Endothelial cell of umbilical vein (primary cell): ENCODE results near the gene RAB8A. TPM values are rescaled to one million over a fixed set of nuclear protein-coding genes. Genes with fewer than 3 reads are reported as not detected.
"Not testable (repeated sequence)": the region's sequence is repeated elsewhere in the genome, so short reads cannot be mapped to it uniquely, and the experiment has no call there.

Experiments
- BruUV-seq: library from RNA; stranded (reverse); fragments of 400-500 nt; replicated peaks from 2 replicates; lab custom pipeline; 2021; lab: Mats Ljungman, UMichigan
- CTCF ChIA-PET: fragments of 300-600, 350-600 bp; sonication (Branson Sonifier 250); formaldehyde crosslinking; loops from one replicate; lab custom pipeline; 2021; ENCODE audit warnings: antibody characterized with exemption, inconsistent platforms; lab: Charles Lee
- POLR2A ChIA-PET: fragments of 300-600, 350-600 bp; sonication (Branson Sonifier 250); formaldehyde crosslinking; loops from one replicate; lab custom pipeline; 2021; ENCODE audit warnings: antibody characterized with exemption, inconsistent platforms; lab: Charles Lee
- DNase-seq: peaks from one replicate; pipeline ENCODE4 v3.0.0-alpha.2; 2011; ENCODE audit warnings: low read depth, low spot score
- FAIRE-seq: peaks from 2 replicates; lab custom pipeline; 2011; peaks lifted over from hg19 to GRCh38; lab: Jason Lieb, UNC
- H2AFZ ChIP-seq: 2 replicates; pipeline ENCODE4 v1.6.0; 2012; ENCODE audit warnings: low read depth, low read length, control low read depth, inconsistent platforms
- H3K27ac ChIP-seq: 2 replicates; pipeline ENCODE4 v1.5.1; 2011; ENCODE audit warnings: low read depth, mild to moderate bottlenecking, control low read depth, low read length, moderate library complexity; ENCODE audit not compliant: insufficient read depth
- H3K27me3 ChIP-seq, 2 experiments: 2 replicates each; pipeline versions ENCODE4 v1.6.0 to v1.6.1; 2011; ENCODE audit warnings: low read length in 2 of 2, mixed read lengths in 1 of 2; ENCODE audit not compliant: control insufficient read depth in 2 of 2, insufficient read depth in 2 of 2
- H3K36me3 ChIP-seq, 2 experiments: 2 replicates in 1 of 2; 3 replicates in 1 of 2; pipeline ENCODE4 v1.5.1; 2011; ENCODE audit warnings: low read length in 2 of 2, mild to moderate bottlenecking in 1 of 2, moderate library complexity in 1 of 2; ENCODE audit not compliant: control insufficient read depth in 2 of 2, insufficient read depth in 2 of 2; ENCODE audit errors: extremely low read depth in 1 of 2
- H3K4me1 ChIP-seq: 3 replicates; pipeline ENCODE4 v1.5.1; 2011; ENCODE audit warnings: mild to moderate bottlenecking, low read length; ENCODE audit not compliant: control insufficient read depth, insufficient read depth; ENCODE audit errors: extremely low read depth
- H3K4me2 ChIP-seq: 2 replicates; pipeline ENCODE4 v1.6.1; 2011; ENCODE audit warnings: low read length, control low read depth, mixed read lengths; ENCODE audit not compliant: insufficient read depth
- H3K4me3 ChIP-seq, 3 experiments: fragments of 200-600 bp in 1 of 3; sonication (generic), shearing (Covaris generic) in 1 of 3; replicated peaks in 1 of 3; 2 replicates each; pipeline ENCODE4 v1.5.1; 2011 to 2016; ENCODE audit warnings: control low read depth in 3 of 3, low read length in 3 of 3, mild to moderate bottlenecking in 2 of 3, inconsistent platforms in 1 of 3, low read depth in 1 of 3, moderate library complexity in 1 of 3; ENCODE audit not compliant: insufficient read depth in 1 of 3
- H3K79me2 ChIP-seq: 2 replicates; pipeline ENCODE4 v1.6.0; 2012; ENCODE audit warnings: low read length, inconsistent platforms; ENCODE audit not compliant: control insufficient read depth, insufficient read depth
- H3K9ac ChIP-seq: replicated peaks from 2 replicates; pipeline ENCODE3; 2011; ENCODE audit warnings: low read length, control low read depth; ENCODE audit not compliant: insufficient read depth; ENCODE audit errors: extremely low read depth
- H3K9me1 ChIP-seq: replicated peaks from 3 replicates; pipeline ENCODE4 v1.6.0; 2011; ENCODE audit warnings: mild to moderate bottlenecking, low read length; ENCODE audit not compliant: control insufficient read depth, insufficient read depth; ENCODE audit errors: extremely low read depth
- H3K9me3 ChIP-seq: replicated peaks from 2 replicates; pipeline ENCODE4 v1.5.1; 2012; ENCODE audit warnings: low read length, inconsistent platforms; ENCODE audit not compliant: control insufficient read depth, insufficient read depth
- H4K20me1 ChIP-seq: replicated peaks from 2 replicates; pipeline ENCODE3; 2011; ENCODE audit warnings: mild to moderate bottlenecking, low read length; ENCODE audit not compliant: control insufficient read depth, insufficient read depth; ENCODE audit errors: extremely low read depth
- EZH2 ChIP-seq: IDR thresholded peaks from 2 replicates; pipeline ENCODE4 v1.6.1; 2012; ENCODE audit warnings: borderline replicate concordance, low read depth, mild to moderate bottlenecking, moderate library complexity, low read length, inconsistent platforms; ENCODE audit not compliant: severe bottlenecking
- FOS ChIP-seq: IDR thresholded peaks from 2 replicates; pipeline ENCODE4 v1.6.1; 2011; ENCODE audit warnings: mild to moderate bottlenecking, low read length, moderate library complexity, borderline replicate concordance; ENCODE audit not compliant: insufficient read depth
- GATA2 ChIP-seq: IDR thresholded peaks from 2 replicates; pipeline ENCODE4 v1.7.0; 2011; ENCODE audit warnings: low read depth, mild to moderate bottlenecking, moderate library complexity, mixed read lengths, low read length; ENCODE audit not compliant: insufficient read length, insufficient read depth
- JUN ChIP-seq: IDR thresholded peaks from 2 replicates; pipeline ENCODE4 v1.6.1; 2011; ENCODE audit warnings: borderline replicate concordance, low read depth; ENCODE audit not compliant: insufficient read length, insufficient read depth
- MYC ChIP-seq: IDR thresholded peaks from one replicate; pipeline ENCODE4 v1.6.1; 2011; ENCODE audit warnings: mild to moderate bottlenecking, low read depth, low read length
- POLR2A ChIP-seq: IDR thresholded peaks from 2 replicates; pipeline ENCODE4 v1.6.1; 2012; ENCODE audit warnings: low read depth, mild to moderate bottlenecking, control low read depth, low read length
- POLR2AphosphoS5 ChIP-seq: IDR thresholded peaks from 2 replicates; pipeline ENCODE4 v1.6.1; 2012; ENCODE audit warnings: low read depth, mild to moderate bottlenecking, control low read depth, low read length, moderate library complexity; ENCODE audit not compliant: insufficient read depth
- dilution Hi-C: fragments of 300-500 bp; cut with MboI; formaldehyde crosslinking; loops from one replicate; pipeline ENCODE4 v1.15.0; 2019; ENCODE audit warnings: low sequenced_read_pairs; ENCODE audit not compliant: extremely low pct_ligation_motif_present
- intact Hi-C: fragments of 100-400 bp; cut with micrococcal nuclease; formaldehyde crosslinking; loops from one replicate; pipeline ENCODE4 v1.10.0; 2022
- polyA plus RNA-seq, 4 experiments: library from polyadenylated mRNA; depleted of rRNA in 3 of 4; stranded (reverse) in 3 of 4; unstranded in 1 of 4; fragments of >200 nt; gene quantifications; 2 replicates each; pipeline versions ENCODE4 v1.2.1 to v1.2.3, GENCODE V29; 2011 to 2012; ENCODE audit warnings: missing spikeins in 1 of 4
- total RNA-seq: library from RNA; stranded (reverse); gene quantifications from 2 replicates; pipeline ENCODE4 v1.2.3, GENCODE V29; 2021
- TF ChIP-seq, protein P1 (sequence below): IDR thresholded peaks from 2 replicates; pipeline ENCODE4 v1.6.1; 2011; ENCODE audit not compliant: insufficient read depth, insufficient read length
- TF ChIP-seq, protein P2 (sequence below), 2 donors: IDR thresholded peaks; 1 replicate in 1 of 2; 2 replicates in 1 of 2; pipeline ENCODE4 v1.5.1; 2011; ENCODE audit warnings: low read length in 2 of 2, mild to moderate bottlenecking in 2 of 2, moderate library complexity in 2 of 2, control low read depth in 1 of 2, inconsistent platforms in 1 of 2, low read depth in 1 of 2; ENCODE audit not compliant: insufficient read depth in 1 of 2; ENCODE audit errors: extremely low read depth in 1 of 2

RAB8A gene
- total and polyA plus RNA-seq, 2 donors (not counting 3 experiments of a cell fraction or from before 2014, with no cell fraction given): 81.5 to 107 TPM

DNA sequence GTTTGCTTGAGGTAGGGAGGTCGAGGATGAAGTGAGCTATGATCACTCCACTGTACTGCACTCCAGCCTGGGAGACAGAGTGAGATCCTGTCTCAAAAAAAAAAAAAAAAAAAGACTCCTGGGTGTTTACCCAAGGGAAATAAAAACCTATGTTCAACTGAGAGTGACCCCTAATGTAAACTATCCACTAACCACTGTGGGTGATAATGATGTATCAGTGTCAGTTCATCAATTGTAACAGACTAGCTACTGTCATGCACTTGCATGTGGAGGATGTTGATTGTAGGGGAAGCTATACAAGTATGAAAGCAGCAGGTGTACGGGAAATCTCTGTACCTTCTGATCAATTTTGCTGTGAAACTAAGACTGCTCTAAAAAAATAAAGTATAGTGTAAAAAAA lies 64.3 kb downstream of the RAB8A start:
- H3K9me3 ChIP-seq: no peaks in the 10 kb centered on the region
- intact Hi-C loops (no loop called here), dilution Hi-C loops (no loop called here)
- DNase-seq (no peak), FAIRE-seq (no peak)
- H3K4me1 ChIP-seq: no peaks in the 10 kb centered on the region
- ChIA-PET POLR2A (no interaction called here), CTCF (interaction anchor here (0.7 kb wide), 1 partner anchor 762 kb away, joined by 3 read pairs; no protein-coding TSS in a partner anchor)
- H3K36me3 ChIP-seq: no peaks in the 10 kb centered on the region
- H3K9ac ChIP-seq: no peak overlapping the region
- H4K20me1 ChIP-seq: no peaks in the 10 kb centered on the region
- no peaks in the 10 kb centered on the region for H3K27me3 ChIP-seq
- H3K79me2 ChIP-seq: no peaks in the 10 kb centered on the region
- no peak overlapping the region for H2AFZ ChIP-seq
- no TSS peak for BruUV-seq
- no peak overlapping the region for H3K4me2 ChIP-seq
- H3K27ac ChIP-seq: no peak overlapping the region
- TF ChIP-seq FOS: no peak
- no peak for TF ChIP-seq GATA2
- no peak for TF ChIP-seq POLR2A
- no peak for TF ChIP-seq POLR2AphosphoS5
- no peak for TF ChIP-seq JUN
- TF ChIP-seq EZH2: no peak
- TF ChIP-seq, protein P1, sequence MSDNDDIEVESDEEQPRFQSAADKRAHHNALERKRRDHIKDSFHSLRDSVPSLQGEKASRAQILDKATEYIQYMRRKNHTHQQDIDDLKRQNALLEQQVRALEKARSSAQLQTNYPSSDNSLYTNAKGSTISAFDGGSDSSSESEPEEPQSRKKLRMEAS: no peak
- no peak for TF ChIP-seq MYC
- TF ChIP-seq, protein P2, sequence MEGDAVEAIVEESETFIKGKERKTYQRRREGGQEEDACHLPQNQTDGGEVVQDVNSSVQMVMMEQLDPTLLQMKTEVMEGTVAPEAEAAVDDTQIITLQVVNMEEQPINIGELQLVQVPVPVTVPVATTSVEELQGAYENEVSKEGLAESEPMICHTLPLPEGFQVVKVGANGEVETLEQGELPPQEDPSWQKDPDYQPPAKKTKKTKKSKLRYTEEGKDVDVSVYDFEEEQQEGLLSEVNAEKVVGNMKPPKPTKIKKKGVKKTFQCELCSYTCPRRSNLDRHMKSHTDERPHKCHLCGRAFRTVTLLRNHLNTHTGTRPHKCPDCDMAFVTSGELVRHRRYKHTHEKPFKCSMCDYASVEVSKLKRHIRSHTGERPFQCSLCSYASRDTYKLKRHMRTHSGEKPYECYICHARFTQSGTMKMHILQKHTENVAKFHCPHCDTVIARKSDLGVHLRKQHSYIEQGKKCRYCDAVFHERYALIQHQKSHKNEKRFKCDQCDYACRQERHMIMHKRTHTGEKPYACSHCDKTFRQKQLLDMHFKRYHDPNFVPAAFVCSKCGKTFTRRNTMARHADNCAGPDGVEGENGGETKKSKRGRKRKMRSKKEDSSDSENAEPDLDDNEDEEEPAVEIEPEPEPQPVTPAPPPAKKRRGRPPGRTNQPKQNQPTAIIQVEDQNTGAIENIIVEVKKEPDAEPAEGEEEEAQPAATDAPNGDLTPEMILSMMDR (IDR thresholded peaks at IDR 0.05; ENCODE audit: extremely low read depth in 1 of 2, insufficient read depth in 1 of 2, low read depth in 1 of 2, low read length in 2 of 2): no peak
- H3K4me3 ChIP-seq: no peak overlapping the region
- no peaks in the 10 kb centered on the region for H3K9me1 ChIP-seq

DNA sequence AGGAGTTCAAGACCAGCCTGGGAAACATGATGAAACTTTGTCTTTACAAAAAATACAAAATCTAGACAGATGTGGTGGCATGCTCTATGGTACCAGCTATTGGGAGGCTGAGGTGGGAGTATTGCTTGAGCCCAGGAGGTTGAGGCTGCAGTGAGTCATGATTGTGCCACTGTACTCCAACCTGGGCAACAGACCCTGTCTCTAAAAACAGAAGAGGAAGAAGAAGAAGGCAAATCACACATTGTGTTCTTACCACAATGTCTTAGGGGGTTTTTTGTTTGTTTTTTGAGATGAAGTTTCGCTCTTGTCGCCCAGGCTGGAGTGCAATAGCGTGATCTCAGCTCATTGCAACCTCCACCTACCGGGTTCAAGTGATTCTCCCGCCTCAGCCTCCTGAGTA lies 67.2 kb downstream of the RAB8A start:
- H3K9me3 ChIP-seq, FAIRE-seq: not testable (repeated sequence)
- CTCF ChIA-PET: interaction anchor here (1.2 to 5.7 kb wide), 4 partner anchors 9 to 549 kb away, joined by 3 to 67 read pairs (median 13); no protein-coding TSS in a partner anchor

More for the DNA sequence above, 67.2 kb downstream of the RAB8A start:
- H3K9ac ChIP-seq, H3K27ac ChIP-seq, H3K4me3 ChIP-seq, H3K4me2 ChIP-seq, H3K79me2 ChIP-seq, BruUV-seq, H3K4me1 ChIP-seq, H2AFZ ChIP-seq, H4K20me1 ChIP-seq, dilution Hi-C loops, DNase-seq, H3K27me3 ChIP-seq, H3K36me3 ChIP-seq, H3K9me1 ChIP-seq, intact Hi-C loops, POLR2A ChIA-PET: not testable (repeated sequence)
